DND-41 (cell line): ENCODE results near the gene NEK2.
"Not testable (repeated sequence)": the region's sequence is repeated elsewhere in the genome, so short reads cannot be mapped to it uniquely, and the experiment has no call there.

ENCODE experiments used
- ATAC-seq: fragments of 200-7000 bp; cut with Tn5 transposase; 3 replicates; pipeline ENCODE4 v1.9.1; 2021; ENCODE audit warnings: low read depth; ENCODE audit not compliant: insufficient read depth
- DNase-seq: peaks from one replicate; pipeline ENCODE4 v3.0.0-alpha.2; 2020
- H2AFZ ChIP-seq: 2 replicates; pipeline ENCODE4 v1.6.0; 2012; ENCODE audit warnings: low read depth, low read length
- H3K27ac ChIP-seq: 2 replicates; pipeline ENCODE4 v1.5.1; 2012; ENCODE audit warnings: low read length, inconsistent platforms
- H3K27me3 ChIP-seq: fragments of 200-600 bp; sonication (generic); 2 replicates; pipeline ENCODE4 v1.6.0; 2012; ENCODE audit warnings: low read length, mild to moderate bottlenecking, inconsistent platforms; ENCODE audit not compliant: insufficient read depth, poor library complexity
- H3K36me3 ChIP-seq: 2 replicates; pipeline ENCODE4 v1.5.1; 2012; ENCODE audit warnings: low read length, inconsistent platforms; ENCODE audit not compliant: insufficient read depth
- H3K4me1 ChIP-seq: 2 replicates; pipeline ENCODE4 v1.5.1; 2012; ENCODE audit warnings: mild to moderate bottlenecking, low read length; ENCODE audit not compliant: insufficient read depth
- H3K4me2 ChIP-seq: 2 replicates; pipeline ENCODE4 v1.6.0; 2012; ENCODE audit warnings: mild to moderate bottlenecking, moderate library complexity, low read length, inconsistent platforms; ENCODE audit not compliant: insufficient read depth
- H3K4me3 ChIP-seq, 2 experiments: fragments of 200-600 bp in 1 of 2; shearing (Covaris generic) in 1 of 2; 2 replicates each; pipeline ENCODE4 v1.5.1; 2012 to 2016; ENCODE audit warnings: inconsistent platforms in 2 of 2, low read length in 2 of 2, mild to moderate bottlenecking in 2 of 2, low read depth in 1 of 2, moderate library complexity in 1 of 2
- H3K79me2 ChIP-seq: 2 replicates; pipeline ENCODE4 v1.6.0; 2012; ENCODE audit warnings: low read length, inconsistent platforms; ENCODE audit not compliant: insufficient read depth
- H3K9ac ChIP-seq: 2 replicates; pipeline ENCODE4 v1.6.0; 2012; ENCODE audit warnings: low read depth, mild to moderate bottlenecking, inconsistent platforms, low read length, moderate library complexity
- H3K9me3 ChIP-seq: 2 replicates; pipeline ENCODE4 v1.5.1; 2012; ENCODE audit warnings: low read length, moderate library complexity, mild to moderate bottlenecking, inconsistent platforms; ENCODE audit not compliant: insufficient read depth, severe bottlenecking
- H4K20me1 ChIP-seq: 2 replicates; pipeline ENCODE4 v1.6.0; 2012; ENCODE audit warnings: low read length; ENCODE audit not compliant: insufficient read depth
- CTCF ChIP-seq: IDR thresholded peaks from 2 replicates; pipeline ENCODE4 v1.5.1; 2012; ENCODE audit warnings: borderline replicate concordance, low read length, moderate library complexity, mild to moderate bottlenecking; ENCODE audit not compliant: poor library complexity, severe bottlenecking; ENCODE audit errors: extremely low read depth
- EZH2 ChIP-seq: IDR thresholded peaks from 3 replicates; pipeline ENCODE4 v1.6.1; 2012; ENCODE audit warnings: borderline replicate concordance, low read depth, mild to moderate bottlenecking, moderate library complexity, low read length, inconsistent platforms; ENCODE audit not compliant: severe bottlenecking

The NEK2 gene

GRCh38 chr1:211628417-211628816, 47.0 kb downstream of the NEK2 start:
- H3K27me3 ChIP-seq: peaks cover 8% of the 10 kb centered on the region
- no peak overlapping the region for H2AFZ ChIP-seq
- H3K36me3 ChIP-seq: no peaks in the 10 kb centered on the region
- TF ChIP-seq EZH2 (no peak), CTCF (no peak)
- no peaks in the 10 kb centered on the region for H3K9me3 ChIP-seq
- DNase-seq (no peak), ATAC-seq (no peak)
- no peaks in the 10 kb centered on the region for H3K4me1 ChIP-seq
- no peak overlapping the region for H3K27ac ChIP-seq
- no peak overlapping the region for H3K4me2 ChIP-seq
- H3K9ac ChIP-seq: no peak overlapping the region
- no peaks in the 10 kb centered on the region for H4K20me1 ChIP-seq
- H3K4me3 ChIP-seq: no peak overlapping the region
- no peaks in the 10 kb centered on the region for H3K79me2 ChIP-seq

GRCh38 chr1:211627259-211627658, 48.2 kb downstream of the NEK2 start:
- H3K36me3 ChIP-seq: no peaks in the 10 kb centered on the region
- H3K9me3 ChIP-seq: no peaks in the 10 kb centered on the region
- TF ChIP-seq CTCF: no peak
- TF ChIP-seq EZH2: no peak
- no peaks in the 10 kb centered on the region for H3K79me2 ChIP-seq
- peaks cover 8% of the 10 kb centered on the region for H3K27me3 ChIP-seq
- no peak overlapping the region for H3K4me2 ChIP-seq
- no peak overlapping the region for H3K27ac ChIP-seq
- H3K4me1 ChIP-seq: no peaks in the 10 kb centered on the region
- no peaks in the 10 kb centered on the region for H4K20me1 ChIP-seq
- ATAC-seq (peak; percentile 22; the same call in 1 of the 3 replicates), DNase-seq (no peak)
- H3K4me3 ChIP-seq: no peak overlapping the region
- no peak overlapping the region for H3K9ac ChIP-seq
- H2AFZ ChIP-seq: no peak overlapping the region

- H3K9me3 ChIP-seq, H4K20me1 ChIP-seq, H3K4me1 ChIP-seq, H3K36me3 ChIP-seq, H3K9ac ChIP-seq, DNase-seq, H3K4me2 ChIP-seq, H2AFZ ChIP-seq, H3K27me3 ChIP-seq, ATAC-seq, H3K27ac ChIP-seq, H3K79me2 ChIP-seq, H3K4me3 ChIP-seq: not testable (repeated sequence)
Measured at GRCh38 chr1:211625866-211626265, 49.6 kb downstream of the NEK2 start.

- no peak for DNase-seq
- Histone ChIP-seq H4K20me1 (no peaks in the 10 kb centered on the region), H3K27ac (no peak overlapping the region), H3K9me3 (no peaks in the 10 kb centered on the region), H3K79me2 (no peaks in the 10 kb centered on the region), H3K36me3 (no peaks in the 10 kb centered on the region), H3K27me3 (peaks cover 8% of the 10 kb centered on the region), H3K4me1 (no peaks in the 10 kb centered on the region), H2AFZ (no peak overlapping the region), H3K4me2 (no peak overlapping the region), H3K4me3 (no peak overlapping the region), H3K9ac (no peak overlapping the region)
- peak; percentile 61; the same call in 1 of the 3 replicates for ATAC-seq
- TF ChIP-seq CTCF (peak; percentile 31), EZH2 (no peak)
Measured at GRCh38 chr1:211625040-211625439, 50.4 kb downstream of the NEK2 start.
